SK-N-SH (cell line): Measurements from ENCODE around the gene TCF12. TPM values are rescaled to one million over a fixed set of nuclear protein-coding genes. Genes with fewer than 3 reads are reported as not detected.

Experiments
- CTCF ChIA-PET: fragments of 300-600, 350-600 bp; formaldehyde crosslinking; extraction: SDS; loops from one replicate; lab custom pipeline; 2021; lab: Yijun Ruan, JAX
- POLR2A ChIA-PET: fragments of 350-600 bp; sonication (Branson Sonifier 250); formaldehyde crosslinking; extraction: SDS; loops from one replicate; lab custom pipeline; 2020; ENCODE audit warnings: antibody characterized with exemption, inconsistent platforms; lab: Yijun Ruan, JAX
- DNase-seq: peaks from one replicate; pipeline ENCODE4 v3.0.0; 2012
- H2AFZ ChIP-seq: fragments of 200-600 bp; sonication (generic); 2 replicates; pipeline ENCODE4 v1.8.1; 2016; ENCODE audit warnings: antibody characterized with exemption, mild to moderate bottlenecking, low read depth
- H3F3A ChIP-seq: fragments of 200-600 bp; sonication (generic); replicated peaks from 2 replicates; pipeline ENCODE3; 2016; ENCODE audit warnings: antibody characterized with exemption, mild to moderate bottlenecking; ENCODE audit not compliant: insufficient read depth
- H3K27ac ChIP-seq, 2 experiments: fragments of 200-500 bp in 1 of 2; fragments of 200-600 bp in 1 of 2; sonication (Bioruptor generic) in 1 of 2; sonication (generic), shearing (Covaris generic) in 1 of 2; 2 replicates each; pipeline versions ENCODE4 v1.5.1 to v1.6.1; 2014 to 2016; ENCODE audit warnings: low read depth in 2 of 2, inconsistent platforms in 1 of 2, low read length in 1 of 2, mild to moderate bottlenecking in 1 of 2, mixed read lengths in 1 of 2
- H3K27me3 ChIP-seq: fragments of 200-600 bp; sonication (generic), shearing (Covaris generic); 2 replicates; pipeline ENCODE4 v1.6.1; 2016; ENCODE audit warnings: mixed run types; ENCODE audit not compliant: insufficient read depth
- H3K36me3 ChIP-seq, 2 experiments: fragments of 200-500 bp in 1 of 2; fragments of 200-600 bp in 1 of 2; sonication (Bioruptor generic) in 1 of 2; sonication (generic) in 1 of 2; replicated peaks in 1 of 2; 2 replicates each; pipeline versions ENCODE3 to v1.5.1; 2014 to 2016; ENCODE audit warnings: low read length in 1 of 2, mild to moderate bottlenecking in 1 of 2; ENCODE audit not compliant: insufficient read depth in 2 of 2, control insufficient read depth in 1 of 2
- H3K4me1 ChIP-seq, 2 experiments: fragments of 200-500 bp in 1 of 2; fragments of 200-600 bp in 1 of 2; sonication (Bioruptor generic) in 1 of 2; sonication (generic), shearing (Covaris generic) in 1 of 2; 2 replicates each; pipeline versions ENCODE4 v1.5.1 to v1.6.1; 2014 to 2016; ENCODE audit warnings: low read depth in 1 of 2, low read length in 1 of 2, mixed run types in 1 of 2; ENCODE audit not compliant: insufficient read depth in 2 of 2, control insufficient read depth in 1 of 2
- H3K4me2 ChIP-seq: fragments of 200-600 bp; sonication (generic), shearing (Covaris generic); 2 replicates; pipeline ENCODE4 v1.6.1; 2017; ENCODE audit warnings: mixed run types
- H3K4me3 ChIP-seq, 2 experiments: fragments of 200-500 bp in 1 of 2; fragments of 200-600 bp in 1 of 2; sonication (Bioruptor generic) in 1 of 2; sonication (generic), shearing (Covaris generic) in 1 of 2; 2 replicates each; pipeline versions ENCODE4 v1.5.1 to v1.8.1; 2014 to 2016; ENCODE audit warnings: low read depth in 2 of 2, inconsistent platforms in 1 of 2, low read length in 1 of 2, mild to moderate bottlenecking in 1 of 2, mixed read lengths in 1 of 2, moderate library complexity in 1 of 2
- H3K79me2 ChIP-seq: fragments of 200-600 bp; sonication (generic); 2 replicates; pipeline ENCODE4 v1.8.1; 2017; ENCODE audit warnings: mild to moderate bottlenecking; ENCODE audit not compliant: insufficient read depth
- H3K9ac ChIP-seq: fragments of 200-600 bp; sonication (generic); 2 replicates; pipeline ENCODE4 v1.6.1; 2017; ENCODE audit warnings: mixed run types
- H3K9me2 ChIP-seq: fragments of 200-600 bp; sonication (generic); 2 replicates; pipeline ENCODE4 v1.6.1; 2017; ENCODE audit warnings: mixed run types
- H3K9me3 ChIP-seq: fragments of 200-600 bp; sonication (generic); 2 replicates; pipeline ENCODE4 v1.6.1; 2017; ENCODE audit warnings: mixed run types, mild to moderate bottlenecking, moderate library complexity
- H4K20me1 ChIP-seq: fragments of 200-600 bp; sonication (generic); 2 replicates; pipeline ENCODE4 v1.6.1; 2017; ENCODE audit warnings: mild to moderate bottlenecking, mixed run types; ENCODE audit not compliant: insufficient read depth
- CHD2 ChIP-seq: fragments of 150-350 bp; IDR thresholded peaks from 2 replicates; pipeline ENCODE4 v1.6.1; 2018; ENCODE audit warnings: low read length; ENCODE audit not compliant: partially characterized antibody
- ELF1 ChIP-seq: IDR thresholded peaks from 2 replicates; pipeline ENCODE4 v1.4.0; 2012
- EZH2phosphoT487 ChIP-seq: fragments of 200-600 bp; sonication (generic); IDR thresholded peaks from 2 replicates; pipeline ENCODE4 v1.6.1; 2017; ENCODE audit warnings: low read depth, mixed run types, mild to moderate bottlenecking, antibody characterized with exemption, moderate library complexity, borderline replicate concordance
- FOSL2 ChIP-seq: IDR thresholded peaks from 2 replicates; pipeline ENCODE4 v1.4.0; 2012; ENCODE audit warnings: low read depth, mild to moderate bottlenecking, moderate library complexity, borderline replicate concordance
- GATA2 ChIP-seq: sonication (generic); formaldehyde crosslinking; IDR thresholded peaks from 2 replicates; pipeline ENCODE4 v1.5.0; 2020; ENCODE audit warnings: mild to moderate bottlenecking, missing genetic modification reagents
- IRF3 ChIP-seq: fragments of 150-350 bp; IDR thresholded peaks from 2 replicates; pipeline ENCODE4 v1.6.1; 2016; ENCODE audit warnings: mild to moderate bottlenecking, low read depth, low read length
- JUND ChIP-seq: IDR thresholded peaks from 2 replicates; pipeline ENCODE4 v1.4.0; 2012
- MEF2A ChIP-seq: IDR thresholded peaks from 2 replicates; pipeline ENCODE4 v1.4.0; 2012; ENCODE audit warnings: low read depth, borderline replicate concordance
- MXI1 ChIP-seq: IDR thresholded peaks from 2 replicates; pipeline ENCODE4 v1.6.1; 2012; ENCODE audit warnings: mild to moderate bottlenecking, low read depth, low read length, improper control_type of control experiment
- NRF1 ChIP-seq: IDR thresholded peaks from 2 replicates; pipeline ENCODE4 v1.6.1; 2012; ENCODE audit warnings: low read depth, mild to moderate bottlenecking, low read length
- PBX3 ChIP-seq: IDR thresholded peaks from 2 replicates; pipeline ENCODE4; 2012
- RAD21 ChIP-seq: IDR thresholded peaks from 2 replicates; pipeline ENCODE4 v1.6.1; 2012; ENCODE audit warnings: mild to moderate bottlenecking, low read length
- RCOR1 ChIP-seq: fragments of 150-350 bp; IDR thresholded peaks from 2 replicates; pipeline ENCODE4 v1.6.1; 2017; ENCODE audit warnings: antibody characterized with exemption, low read length
- RFX5 ChIP-seq: IDR thresholded peaks from 2 replicates; pipeline ENCODE4 v1.6.1; 2012; ENCODE audit warnings: mild to moderate bottlenecking, improper control_type of control experiment, low read length
- SMC3 ChIP-seq: IDR thresholded peaks from 2 replicates; pipeline ENCODE4 v1.6.1; 2012; ENCODE audit warnings: low read depth, low read length, improper control_type of control experiment
- TAF1 ChIP-seq: IDR thresholded peaks from 2 replicates; pipeline ENCODE4 v1.6.1; 2012; ENCODE audit warnings: low read depth, mild to moderate bottlenecking, low read length, moderate library complexity, borderline replicate concordance
- TCF12 ChIP-seq: IDR thresholded peaks from 2 replicates; pipeline ENCODE4 v1.4.0; 2012
- TEAD4 ChIP-seq: IDR thresholded peaks from 2 replicates; pipeline ENCODE4 v1.4.0; 2012; ENCODE audit warnings: mild to moderate bottlenecking, borderline replicate concordance; ENCODE audit not compliant: insufficient read depth
- USF2 ChIP-seq: fragments of 150-350 bp; IDR thresholded peaks from 2 replicates; pipeline ENCODE4 v1.6.1; 2017; ENCODE audit warnings: antibody characterized with exemption, low read length, low read depth, borderline replicate concordance
- YY1 ChIP-seq: IDR thresholded peaks from 2 replicates; pipeline ENCODE4 v1.4.0; 2012; ENCODE audit warnings: low read depth, mild to moderate bottlenecking
- ZBTB33 ChIP-seq: IDR thresholded peaks from 2 replicates; pipeline ENCODE4 v1.4.0; 2012; ENCODE audit warnings: low read depth, borderline replicate concordance
- WGBS: methylation state at CpG from one replicate; pipeline ENCODE4 v1.1.6; 2017; ENCODE audit warnings: low lambda C conversion rate; 5-methylcytosine and 5-hydroxymethylcytosine counted together
- polyA plus RNA-seq, 3 experiments: library from polyadenylated mRNA; depleted of rRNA; stranded (reverse); fragments of >200 nt; gene quantifications; 2 replicates each; pipeline ENCODE4 v1.2.3, GENCODE V29; 2012

TCF12 gene
- polyA plus RNA-seq, 1 of the 3 experiments (the other 2 are of a cell fraction): 49.6 TPM

GRCh38 chr15:57201578-57201977 is 283.1 kb downstream of the TCF12 start (continued):
- TF ChIP-seq ELF1 (no peak), TCF12 (no peak), GATA2 (no peak), TEAD4 (no peak)

GRCh38 chr15:57203906-57204305 is 285.5 kb downstream of the TCF12 start:
- peaks cover 0 to 8% of the 10 kb centered on the region in 2 experiments for H3K36me3 ChIP-seq
- H3K4me2 ChIP-seq: no peak overlapping the region
- peaks cover 1 to 6% of the 10 kb centered on the region in 2 experiments; a peak in 3 of 4 replicates for H3K4me1 ChIP-seq
- no peak overlapping the region for H3K27ac ChIP-seq
- 85% methylated on average over 1 of the region's 2 CpGs for WGBS
- POLR2A ChIA-PET: no interaction called here
- no peaks in the 10 kb centered on the region for H3K9me3 ChIP-seq
- peaks cover 7% of the 10 kb centered on the region for H3F3A ChIP-seq
- no peak overlapping the region for H2AFZ ChIP-seq
- TF ChIP-seq ELF1 (no peak), NRF1 (no peak), EZH2phosphoT487 (no peak), IRF3 (no peak), JUND (no peak), USF2 (no peak), RCOR1 (no peak), PBX3 (no peak), ZBTB33 (no peak), SMC3 (no peak), MEF2A (no peak), TEAD4 (no peak), TCF12 (no peak), FOSL2 (no peak), CHD2 (no peak), TAF1 (no peak), YY1 (no peak), RFX5 (no peak), MXI1 (no peak), RAD21 (no peak)
- H3K9me2 ChIP-seq: no peaks in the 10 kb centered on the region
- H3K79me2 ChIP-seq: peaks cover 30% of the 10 kb centered on the region
- H3K9ac ChIP-seq: no peak overlapping the region
- H3K4me3 ChIP-seq: no peak overlapping the region
- H4K20me1 ChIP-seq: no peaks in the 10 kb centered on the region
- no peaks in the 10 kb centered on the region for H3K27me3 ChIP-seq
- DNase-seq: no peak
- CTCF ChIA-PET: interaction anchor here (1.2 to 1.3 kb wide), 2 partner anchors 10 to 103 kb away, joined by 4 to 6 read pairs; no protein-coding TSS in a partner anchor
